ENCODE results near the gene TBC1D3C. TPM values are rescaled to one million over a fixed set of nuclear protein-coding genes. Genes with fewer than 3 reads are reported as not detected.
"Not testable (repeated sequence)": the region's sequence is repeated elsewhere in the genome, so short reads cannot be mapped to it uniquely, and the experiment has no call there.

The TBC1D3C gene
- polyA plus RNA-seq (ENCODE audit: insufficient read depth in 1 of 5, insufficient read length in 5 of 5, low replicate concordance in 1 of 5) = not detected
- long read RNA-seq, donor 1 = 0 reads
- long read RNA-seq, donor 2 = 0 reads
- long read RNA-seq, donor 3 = 0 reads
- long read RNA-seq, donor 4 = 0 reads
- long read RNA-seq, donor 5 = 0 reads
- long read RNA-seq, donor 6 = 0 reads
- long read RNA-seq, donor 7 = 0 reads
- long read RNA-seq, donor 8 = 0 reads

GRCh38 chr17:38068534-38068933 lies at the start of gene TBC1D3C:
Gene TBC1D3C (minus strand): TSS chr17:38068634. CDS start chr17:38067066, 1,568 bp downstream.
- not testable (repeated sequence) for DNase-seq

GRCh38 chr17:38099262-38099661 lies 30.8 kb upstream of the TBC1D3C start:
- not testable (repeated sequence) for DNase-seq

GRCh38 chr17:38094059-38094694 lies 25.7 kb upstream of the TBC1D3C start:
- not testable (repeated sequence) for DNase-seq

GRCh38 chr17:38088120-38088519 lies 19.7 kb upstream of the TBC1D3C start:
- not testable (repeated sequence) for DNase-seq

- not testable (repeated sequence) for DNase-seq
Observed at GRCh38 chr17:38087344-38087743, 18.9 kb upstream of the TBC1D3C start.

Other genes with a start within 250 kb of the TBC1D3C start
- under 1 TPM in 2 of 5 donors, not detected in 3; 0.21 to 0.29 TPM for gene TBC1D3K, start 144.2 kb downstream of the TBC1D3C start, polyA plus RNA-seq (ENCODE audit: insufficient read depth in 1 of 5, insufficient read length in 5 of 5, low replicate concordance in 1 of 5)
- gene TBC1D3L, start 79.6 kb downstream of the TBC1D3C start, polyA plus RNA-seq (ENCODE audit: insufficient read depth in 1 of 5, insufficient read length in 5 of 5, low replicate concordance in 1 of 5) = 10 to 100 TPM; 25.2 to 40.9 (median 32.2) TPM
- gene TBC1D3D, start 64.7 kb downstream of the TBC1D3C start, polyA plus RNA-seq (ENCODE audit: insufficient read depth in 1 of 5, insufficient read length in 5 of 5, low replicate concordance in 1 of 5) = 1 to 10 TPM in 4 of 5 donors, under 1 TPM in 1; 0.79 to 5.2 (median 3.3) TPM
- not detected for gene TBC1D3E, start 59.3 kb upstream of the TBC1D3C start, polyA plus RNA-seq (ENCODE audit: insufficient read depth in 1 of 5, insufficient read length in 5 of 5, low replicate concordance in 1 of 5)
- not detected for gene TBC1D3, start 123.9 kb upstream of the TBC1D3C start, polyA plus RNA-seq (ENCODE audit: insufficient read depth in 1 of 5, insufficient read length in 5 of 5, low replicate concordance in 1 of 5)
- 10 to 100 TPM; 51.2 to 68.0 (median 60.5) TPM for gene MRPL45, start 228.5 kb upstream of the TBC1D3C start, polyA plus RNA-seq (ENCODE audit: insufficient read depth in 1 of 5, insufficient read length in 5 of 5, low replicate concordance in 1 of 5)

All from right lung (tissue), 10 donors.